ENCODE results near the gene ZIC2.
A peak's percentile ranks its signal among the peaks of the same experiment; 100 is the strongest.

The ZIC2 gene

GRCh38 chr13:99992949-99993351 is 11.4 kb downstream of the ZIC2 start (continued):
- TF ChIP-seq ZBTB11 (tag by site-specific recombination; conservative IDR thresholded peaks at IDR 0.05; ENCODE audit: low read depth): no peak
- no peak for TF ChIP-seq ZNF175 (tag by site-specific recombination; IDR thresholded peaks at IDR 0.05)
- peak; percentile 94 for TF ChIP-seq PRDM6 (tag by site-specific recombination; IDR thresholded peaks at IDR 0.05)
- TF ChIP-seq ZBTB44 (tag by site-specific recombination; IDR thresholded peaks at IDR 0.05): peak; percentile 53; the same call in 1 of the 2 replicates
- TF ChIP-seq SP7 (tag by site-specific recombination; IDR thresholded peaks at IDR 0.05): peak; percentile 96
- peak; percentile 80 for TF ChIP-seq ZNF600 (tag by site-specific recombination; IDR thresholded peaks at IDR 0.05)
- TF ChIP-seq ZNF335 (tag by site-specific recombination; conservative IDR thresholded peaks at IDR 0.05): 0 out of 2 replicates have a peak, but pooled peaks have one; percentile 25
- TF ChIP-seq GLIS1 (tag by site-specific recombination; IDR thresholded peaks at IDR 0.05): peak; percentile 42; the same call in 1 of the 2 replicates
- TF ChIP-seq FEZF1 (tag by site-specific recombination; IDR thresholded peaks at IDR 0.05): peak; percentile 94
- peak; percentile 61 for TF ChIP-seq PRDM1 (tag by site-specific recombination; IDR thresholded peaks at IDR 0.05)
- TF ChIP-seq ZNF398 (tag by site-specific recombination; IDR thresholded peaks at IDR 0.05): no peak
- no peak; the same call in 1 of the 2 replicates for TF ChIP-seq KLF10 (tag by site-specific recombination; IDR thresholded peaks at IDR 0.05)
- peak; percentile 95 for TF ChIP-seq ZNF362 (tag by site-specific recombination; IDR thresholded peaks at IDR 0.05)
- peak; percentile 49; the same call in 1 of the 2 replicates for TF ChIP-seq TSHZ1 (tag by site-specific recombination; IDR thresholded peaks at IDR 0.05; ENCODE audit: borderline replicate concordance)
- no peak for TF ChIP-seq ZNF449 (tag by site-specific recombination; IDR thresholded peaks at IDR 0.05)
- TF ChIP-seq SP3 (tag by site-specific recombination; IDR thresholded peaks at IDR 0.05): no peak
- TF ChIP-seq ZNF580 (tag by site-specific recombination; IDR thresholded peaks at IDR 0.05): no peak
- TF ChIP-seq GLI4 (tag by site-specific recombination; IDR thresholded peaks at IDR 0.05): no peak
- no peak for TF ChIP-seq ZNF645 (tag by site-specific recombination; IDR thresholded peaks at IDR 0.05)
- no peak for TF ChIP-seq ZNF121 (tag by site-specific recombination; IDR thresholded peaks at IDR 0.05)
- TF ChIP-seq ZNF324 (tag by site-specific recombination; IDR thresholded peaks at IDR 0.05): 0 out of 2 replicates have a peak, but pooled peaks have one; percentile 29
